ENCODE measurements around the gene SPECC1.
"Not testable (repeated sequence)": the region's sequence is repeated elsewhere in the genome, so short reads cannot be mapped to it uniquely, and the experiment has no call there.

SPECC1 gene

GRCh38 chr17:20363846-20364245 lies 354.7 kb downstream of the SPECC1 start:
- not testable (repeated sequence) for DNase-seq (ENCODE audit: low spot score in 2 of 2); H3K4me1 Mint-ChIP-seq; ATAC-seq; H3K27ac Mint-ChIP-seq; H3K36me3 Mint-ChIP-seq; H3K4me3 Mint-ChIP-seq; H3K9me3 Mint-ChIP-seq

All from stimulated activated effector memory CD8-positive, alpha-beta T cell treated with anti-CD3 and anti-CD28 coated beads, Interleukin-12 subunit alpha, Interleukin-12 subunit beta, amount 100 ng/mL, for 72 hours (primary cell).